Measurements from ENCODE around the gene UBE2L6.
A peak's percentile ranks its signal among the peaks of the same experiment; 100 is the strongest.

Gene UBE2L6

GRCh38 chr11:57605028-57605420 is 37.6 kb upstream of the UBE2L6 start:
- Mint-ChIP-seq H3K4me1 (no peaks in the 10 kb centered on the region), H3K36me3 (ENCODE audit: low read depth) (peaks cover 32% of the 10 kb centered on the region), H3K27ac (no peak overlapping the region), H3K27me3 (ENCODE audit: low read depth) (no peaks in the 10 kb centered on the region), H3K9me3 (no peaks in the 10 kb centered on the region), H3K4me3 (no peak overlapping the region)
- TF ChIP-seq, protein P1, sequence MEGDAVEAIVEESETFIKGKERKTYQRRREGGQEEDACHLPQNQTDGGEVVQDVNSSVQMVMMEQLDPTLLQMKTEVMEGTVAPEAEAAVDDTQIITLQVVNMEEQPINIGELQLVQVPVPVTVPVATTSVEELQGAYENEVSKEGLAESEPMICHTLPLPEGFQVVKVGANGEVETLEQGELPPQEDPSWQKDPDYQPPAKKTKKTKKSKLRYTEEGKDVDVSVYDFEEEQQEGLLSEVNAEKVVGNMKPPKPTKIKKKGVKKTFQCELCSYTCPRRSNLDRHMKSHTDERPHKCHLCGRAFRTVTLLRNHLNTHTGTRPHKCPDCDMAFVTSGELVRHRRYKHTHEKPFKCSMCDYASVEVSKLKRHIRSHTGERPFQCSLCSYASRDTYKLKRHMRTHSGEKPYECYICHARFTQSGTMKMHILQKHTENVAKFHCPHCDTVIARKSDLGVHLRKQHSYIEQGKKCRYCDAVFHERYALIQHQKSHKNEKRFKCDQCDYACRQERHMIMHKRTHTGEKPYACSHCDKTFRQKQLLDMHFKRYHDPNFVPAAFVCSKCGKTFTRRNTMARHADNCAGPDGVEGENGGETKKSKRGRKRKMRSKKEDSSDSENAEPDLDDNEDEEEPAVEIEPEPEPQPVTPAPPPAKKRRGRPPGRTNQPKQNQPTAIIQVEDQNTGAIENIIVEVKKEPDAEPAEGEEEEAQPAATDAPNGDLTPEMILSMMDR (IDR thresholded peaks at IDR 0.05; ENCODE audit: unreplicated experiment in 3 of 3) = no peak

GRCh38 chr11:57604296-57605027 is 37.0 kb upstream of the UBE2L6 start:
- Mint-ChIP-seq H3K27me3 (ENCODE audit: low read depth) (no peaks in the 10 kb centered on the region), H3K4me3 (no peak overlapping the region), H3K27ac (no peak overlapping the region), H3K36me3 (ENCODE audit: low read depth) (peaks cover 33% of the 10 kb centered on the region), H3K4me1 (peaks cover 4% of the 10 kb centered on the region), H3K9me3 (no peaks in the 10 kb centered on the region)
- TF ChIP-seq, protein P1 (IDR thresholded peaks at IDR 0.05; ENCODE audit: unreplicated experiment in 3 of 3) = no peak

GRCh38 chr11:57601297-57601696 is 33.8 kb upstream of the UBE2L6 start:
- no peak overlapping the region for H3K27ac Mint-ChIP-seq
- peaks cover 23% of the 10 kb centered on the region for H3K36me3 Mint-ChIP-seq (ENCODE audit: low read depth)
- TF ChIP-seq, protein P1 (IDR thresholded peaks at IDR 0.05; ENCODE audit: unreplicated experiment in 3 of 3) = no peak
- H3K27me3 Mint-ChIP-seq (ENCODE audit: low read depth) = no peaks in the 10 kb centered on the region
- H3K4me1 Mint-ChIP-seq = peaks cover 23% of the 10 kb centered on the region
- no peak overlapping the region for H3K4me3 Mint-ChIP-seq
- H3K9me3 Mint-ChIP-seq = no peaks in the 10 kb centered on the region

GRCh38 chr11:57599381-57599780 is 31.9 kb upstream of the UBE2L6 start:
- Mint-ChIP-seq H3K4me3 (peak overlapping the region; percentile 79 to 91 (median 82)), H3K9me3 (no peaks in the 10 kb centered on the region), H3K36me3 (ENCODE audit: low read depth) (peaks cover 18% of the 10 kb centered on the region), H3K27me3 (ENCODE audit: low read depth) (no peaks in the 10 kb centered on the region), H3K27ac (peak overlapping the region; percentile 64 to 90 (median 77)), H3K4me1 (peaks cover 27% of the 10 kb centered on the region)
- TF ChIP-seq, protein P1 (IDR thresholded peaks at IDR 0.05; ENCODE audit: unreplicated experiment in 3 of 3) = no peak

GRCh38 chr11:57598831-57599155 is 31.3 kb upstream of the UBE2L6 start:
- Mint-ChIP-seq H3K9me3 (no peaks in the 10 kb centered on the region), H3K4me3 (peak overlapping the region; percentile 79 to 91 (median 82)), H3K27ac (peak overlapping the region; percentile 64 to 90 (median 77)), H3K36me3 (ENCODE audit: low read depth) (peaks cover 18% of the 10 kb centered on the region), H3K4me1 (peaks cover 27% of the 10 kb centered on the region), H3K27me3 (ENCODE audit: low read depth) (no peaks in the 10 kb centered on the region)
- TF ChIP-seq, protein P1 (IDR thresholded peaks at IDR 0.05; ENCODE audit: unreplicated experiment in 3 of 3) = no peak
